Right cardiac atrium (tissue), 5 donors: ENCODE measurements around the gene DGLUCY. TPM values are rescaled to one million over a fixed set of nuclear protein-coding genes. Genes with fewer than 3 reads are reported as not detected.

Source experiments
- ATAC-seq, 2 donors: fragments of 200-7000 bp; cut with Tn5 transposase; one replicate each; pipeline versions ENCODE4 v1.8.0 to v1.9.1; 2020; ENCODE audit warnings: moderate library complexity in 2 of 2, mild to moderate bottlenecking in 1 of 2
- DNase-seq, 3 donors: peaks; one replicate each; pipeline ENCODE4 v3.0.0-alpha.2; 2020
- H3K27ac ChIP-seq: one replicate; pipeline ENCODE4 v1.5.1; 2013; ENCODE audit warnings: mild to moderate bottlenecking, low read length, control low read depth, moderate library complexity
- H3K27me3 ChIP-seq: one replicate; pipeline ENCODE4 v1.6.1; 2013; ENCODE audit not compliant: control insufficient read depth, insufficient read depth
- H3K4me1 ChIP-seq: one replicate; pipeline ENCODE4 v1.6.1; 2013; ENCODE audit warnings: low read length; ENCODE audit not compliant: control insufficient read depth, insufficient read depth
- H3K4me3 ChIP-seq: one replicate; pipeline ENCODE4 v1.5.1; 2013; ENCODE audit warnings: low read length, control low read depth
- H3K9me3 ChIP-seq: one replicate; pipeline ENCODE4 v1.6.1; 2013; ENCODE audit warnings: low read length; ENCODE audit not compliant: control insufficient read depth
- WGBS: extraction: QIAGEN DNeasy Blood & Tissue Kit; methylation state at CpG from one replicate; pipeline ENCODE4 v1.1.7; 2013; 5-methylcytosine and 5-hydroxymethylcytosine counted together
- intact Hi-C, 4 donors: fragments of 100-400 bp; cut with DNase I; formaldehyde crosslinking; loops; one replicate each; pipeline versions ENCODE4 v1.11.0 to v1.14.0; 2022 to 2023
- polyA plus RNA-seq: library from polyadenylated mRNA; stranded (reverse); fragments of 200-250 nt; gene quantifications from one replicate; pipeline ENCODE4 v1.2.3, GENCODE V29; 2013
- total RNA-seq, 4 donors: library from RNA; stranded (reverse); fragmentation: NEBNext Ultra II Directional; extraction: Animal tissue kit (Norgen Biotek cat#: 25700); gene quantifications; one replicate each; pipeline ENCODE4 v1.2.1, GENCODE V29; 2021
- donor health status: healthy with polysubstance abuse.
- donor health status: DM: no; HTN: yes; CAD: no.
- donor health status: DM: no; HTN: no; CAD: no.
- donor health status: DM: no; HTN: yes; CAD: no; lungs with severe emphysema.
- donor health status: DM: yes; HTN: yes; CAD: no.

Gene DGLUCY
- total and polyA plus RNA-seq, 5 donors, result 112 to 208 (median 157) TPM

GRCh38 chr14:91250912-91251311 lies 137.0 kb downstream of the DGLUCY start:
- intact Hi-C loops, result no loop called here
- no peak for ATAC-seq

GRCh38 chr14:91252871-91253794 lies 139.3 kb downstream of the DGLUCY start:
- intact Hi-C loops, result no loop called here
- WGBS, result 3% methylated on average over 95 of the region's 95 CpGs
- Histone ChIP-seq H3K4me1 (peaks cover 3% of the 10 kb centered on the region), H3K27me3 (no peaks in the 10 kb centered on the region), H3K9me3 (no peaks in the 10 kb centered on the region), H3K27ac (no peak overlapping the region), H3K4me3 (peak overlapping the region; percentile 61)
- ATAC-seq (peak; percentile 58 to 62), DNase-seq (peak in 2 of 3 donors; percentile 78 to 81)

More at GRCh38 chr14:91250912-91251311, 137.0 kb downstream of the DGLUCY start:
- DNase-seq, result peak in 1 of 3 donors; percentile 55
- Histone ChIP-seq H3K27me3 (no peaks in the 10 kb centered on the region), H3K27ac (no peak overlapping the region), H3K9me3 (no peaks in the 10 kb centered on the region), H3K4me1 (peaks cover 3% of the 10 kb centered on the region), H3K4me3 (no peak overlapping the region)
- WGBS, result 43% methylated on average over 5 of the region's 5 CpGs

- intact Hi-C loops, result no loop called here
- H3K4me3 ChIP-seq, result peak overlapping the region; percentile 61
- no peak overlapping the region for H3K27ac ChIP-seq
- DNase-seq (peak in 2 of 3 donors; percentile 60 to 69), ATAC-seq (peak; percentile 19 to 39)
- 35% methylated on average over 20 of the region's 20 CpGs for WGBS
- peaks cover 3% of the 10 kb centered on the region for H3K4me1 ChIP-seq
- no peaks in the 10 kb centered on the region for H3K9me3 ChIP-seq
- no peaks in the 10 kb centered on the region for H3K27me3 ChIP-seq
Observed at GRCh38 chr14:91253795-91254323, 140.0 kb downstream of the DGLUCY start.

- H3K4me3 ChIP-seq, result no peak overlapping the region
- intact Hi-C loops, result no loop called here
- DNase-seq (no peak), ATAC-seq (no peak)
- H3K27ac ChIP-seq, result no peak overlapping the region
- peaks cover 3% of the 10 kb centered on the region for H3K4me1 ChIP-seq
- H3K9me3 ChIP-seq, result no peaks in the 10 kb centered on the region
- no peaks in the 10 kb centered on the region for H3K27me3 ChIP-seq
- WGBS, result 78% methylated on average over 3 of the region's 3 CpGs
Observed at GRCh38 chr14:91254461-91254860, 140.6 kb downstream of the DGLUCY start.

GRCh38 chr14:91255026-91255695 lies 141.3 kb downstream of the DGLUCY start:
- WGBS, result 76% methylated on average over 9 of the region's 9 CpGs
- DNase-seq (no peak), ATAC-seq (no peak)
- Histone ChIP-seq H3K27me3 (no peaks in the 10 kb centered on the region), H3K4me3 (no peak overlapping the region), H3K9me3 (no peaks in the 10 kb centered on the region), H3K27ac (no peak overlapping the region), H3K4me1 (peaks cover 3% of the 10 kb centered on the region)
- intact Hi-C loops, result no loop called here

- ATAC-seq (no peak), DNase-seq (no peak)
- Histone ChIP-seq H3K27ac (no peak overlapping the region), H3K9me3 (no peaks in the 10 kb centered on the region), H3K27me3 (no peaks in the 10 kb centered on the region), H3K4me1 (peaks cover 3% of the 10 kb centered on the region), H3K4me3 (no peak overlapping the region)
- intact Hi-C loops, result no loop called here
- 61% methylated on average over 1 of the region's 1 CpG for WGBS
Observed at GRCh38 chr14:91256661-91257060, 142.8 kb downstream of the DGLUCY start.

GRCh38 chr14:91257328-91258010 lies 143.6 kb downstream of the DGLUCY start:
- ATAC-seq (no peak), DNase-seq (peak in 1 of 3 donors; percentile 15)
- no peak overlapping the region for H3K27ac ChIP-seq
- no peaks in the 10 kb centered on the region for H3K9me3 ChIP-seq
- H3K4me1 ChIP-seq, result peaks cover 3% of the 10 kb centered on the region
- WGBS, result 32% methylated on average over 8 of the region's 8 CpGs
- no peak overlapping the region for H3K4me3 ChIP-seq
- no peaks in the 10 kb centered on the region for H3K27me3 ChIP-seq
- intact Hi-C loops, result no loop called here

- no peaks in the 10 kb centered on the region for H3K4me1 ChIP-seq
- H3K4me3 ChIP-seq, result no peak overlapping the region
- ATAC-seq (peak; percentile 30 to 79), DNase-seq (peak in 2 of 3 donors; percentile 55 to 58)
- intact Hi-C loops, result no loop called here
- no peaks in the 10 kb centered on the region for H3K27me3 ChIP-seq
- no peaks in the 10 kb centered on the region for H3K9me3 ChIP-seq
- H3K27ac ChIP-seq, result no peak overlapping the region
- WGBS, result 49% methylated on average over 16 of the region's 16 CpGs
Observed at GRCh38 chr14:91258011-91258618, 144.2 kb downstream of the DGLUCY start.

GRCh38 chr14:91258876-91259275 lies 145.0 kb downstream of the DGLUCY start:
- Histone ChIP-seq H3K27ac (no peak overlapping the region), H3K9me3 (no peaks in the 10 kb centered on the region), H3K4me3 (no peak overlapping the region), H3K4me1 (no peaks in the 10 kb centered on the region), H3K27me3 (no peaks in the 10 kb centered on the region)
- WGBS, result 89% methylated on average over 3 of the region's 3 CpGs
- ATAC-seq (no peak), DNase-seq (no peak)
- intact Hi-C loops, result no loop called here

- no peaks in the 10 kb centered on the region for H3K9me3 ChIP-seq
- no peak for DNase-seq
- no peaks in the 10 kb centered on the region for H3K4me1 ChIP-seq
- no peak overlapping the region for H3K4me3 ChIP-seq
- no peak for ATAC-seq
- no peak overlapping the region for H3K27ac ChIP-seq
- WGBS, result 92% methylated on average over 5 of the region's 5 CpGs
- intact Hi-C loops, result no loop called here
- no peaks in the 10 kb centered on the region for H3K27me3 ChIP-seq
Observed at GRCh38 chr14:91261115-91261514, 147.2 kb downstream of the DGLUCY start.
